ENCODE data around the gene MLN. TPM values are rescaled to one million over a fixed set of nuclear protein-coding genes. Genes with fewer than 3 reads are reported as not detected.

Gene MLN
- total RNA-seq, 2 experiments from 2014 or later = not detected

GRCh38 chr6:33820243-33820642 lies 16.4 kb upstream of the MLN start:
- Mint-ChIP-seq H3K9me3 (no peaks in the 10 kb centered on the region), H3K27ac (no peak overlapping the region), H3K27me3 (ENCODE audit: low read depth) (peaks cover 3% of the 10 kb centered on the region), H3K4me3 (no peak overlapping the region), H3K4me1 (ENCODE audit: low read depth) (no peaks in the 10 kb centered on the region), H3K36me3 (ENCODE audit: low read depth) (no peaks in the 10 kb centered on the region)
- intact Hi-C loops (cut with micrococcal nuclease) = no loop called here
- no peak for DNase-seq
- CTCF ChIA-PET = no interaction called here

GRCh38 chr6:33819021-33819420 lies 15.2 kb upstream of the MLN start:
- peaks cover 7% of the 10 kb centered on the region for H3K27me3 Mint-ChIP-seq (ENCODE audit: low read depth)
- CTCF ChIA-PET = interaction anchor here (0.8 kb wide), 1 partner anchor 76 kb away, joined by 3 read pairs; no protein-coding TSS in a partner anchor
- no peaks in the 10 kb centered on the region for H3K4me1 Mint-ChIP-seq (ENCODE audit: low read depth)
- intact Hi-C loops (cut with micrococcal nuclease) = no loop called here
- no peak for DNase-seq
- H3K36me3 Mint-ChIP-seq (ENCODE audit: low read depth) = no peaks in the 10 kb centered on the region
- H3K4me3 Mint-ChIP-seq = no peak overlapping the region
- no peak overlapping the region for H3K27ac Mint-ChIP-seq
- no peaks in the 10 kb centered on the region for H3K9me3 Mint-ChIP-seq

- Mint-ChIP-seq H3K4me1 (ENCODE audit: low read depth) (no peaks in the 10 kb centered on the region), H3K4me3 (no peak overlapping the region), H3K9me3 (no peaks in the 10 kb centered on the region), H3K36me3 (ENCODE audit: low read depth) (no peaks in the 10 kb centered on the region), H3K27me3 (ENCODE audit: low read depth) (peaks cover 10% of the 10 kb centered on the region), H3K27ac (no peak overlapping the region)
- CTCF ChIA-PET = no interaction called here
- intact Hi-C loops (cut with micrococcal nuclease) = no loop called here
- no peak for DNase-seq
Observed at GRCh38 chr6:33818293-33818692, 14.5 kb upstream of the MLN start.

GRCh38 chr6:33817489-33817888 lies 13.7 kb upstream of the MLN start:
- H3K27me3 Mint-ChIP-seq (ENCODE audit: low read depth) = peaks cover 13% of the 10 kb centered on the region
- intact Hi-C loops (cut with micrococcal nuclease) = no loop called here
- H3K4me1 Mint-ChIP-seq (ENCODE audit: low read depth) = no peaks in the 10 kb centered on the region
- H3K36me3 Mint-ChIP-seq (ENCODE audit: low read depth) = no peaks in the 10 kb centered on the region
- CTCF ChIA-PET = interaction anchor here (0.7 kb wide), 1 partner anchor 16 kb away, joined by 3 read pairs; no protein-coding TSS in a partner anchor
- no peak for DNase-seq
- H3K27ac Mint-ChIP-seq = no peak overlapping the region
- no peak overlapping the region for H3K4me3 Mint-ChIP-seq
- H3K9me3 Mint-ChIP-seq = no peaks in the 10 kb centered on the region

DNA sequence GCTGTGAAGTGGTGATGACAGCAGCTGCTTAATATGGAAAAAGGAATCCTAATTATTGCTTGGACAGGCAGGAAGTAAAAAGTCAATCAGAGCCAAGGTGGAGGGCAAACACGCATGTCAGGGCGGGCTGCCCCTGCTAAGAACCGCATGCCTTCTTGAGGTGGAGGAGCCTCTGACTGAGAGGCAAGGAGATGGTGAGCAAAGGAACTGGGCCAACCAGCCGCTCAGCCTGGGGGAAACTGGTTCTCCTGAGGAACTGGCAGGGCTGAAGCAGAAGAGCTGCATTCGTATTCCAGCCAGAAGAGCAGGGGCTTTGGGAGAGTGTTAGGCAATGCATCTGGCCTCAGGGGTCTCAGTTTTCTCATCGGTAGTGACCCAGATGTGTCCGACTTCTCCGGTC lies 13.1 kb upstream of the MLN start:
- Mint-ChIP-seq H3K4me1 (ENCODE audit: low read depth) (no peaks in the 10 kb centered on the region), H3K27me3 (ENCODE audit: low read depth) (peaks cover 18% of the 10 kb centered on the region), H3K36me3 (ENCODE audit: low read depth) (no peaks in the 10 kb centered on the region), H3K9me3 (no peaks in the 10 kb centered on the region), H3K4me3 (no peak overlapping the region), H3K27ac (no peak overlapping the region)
- CTCF ChIA-PET = no interaction called here
- DNase-seq = no peak
- intact Hi-C loops (cut with micrococcal nuclease) = no loop called here

DNA sequence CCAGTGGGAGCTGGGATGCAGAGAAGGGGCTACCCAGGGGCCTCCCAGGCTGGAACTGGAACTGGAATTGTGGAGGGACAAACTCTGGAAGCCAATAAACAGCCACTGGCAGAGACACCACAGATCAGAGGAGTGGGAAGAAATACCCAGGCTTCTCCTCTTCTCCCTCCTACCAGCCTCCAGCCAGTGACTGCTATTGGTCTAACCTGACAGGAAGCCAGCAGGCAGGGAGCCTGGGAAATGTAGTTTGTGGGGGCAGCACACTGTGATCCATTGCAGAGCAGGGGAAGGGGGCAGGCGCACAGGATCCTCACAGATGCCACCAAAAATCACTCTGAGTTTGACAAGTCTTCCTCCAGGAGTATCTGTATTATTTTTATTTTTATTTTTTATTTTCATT lies 12.1 kb upstream of the MLN start:
- no peak for DNase-seq
- intact Hi-C loops (cut with micrococcal nuclease) = no loop called here
- CTCF ChIA-PET = interaction anchor here (1.2 kb wide), 1 partner anchor 45 kb away, joined by 3 read pairs; no protein-coding TSS in a partner anchor
- Mint-ChIP-seq H3K27me3 (ENCODE audit: low read depth) (peaks cover 22% of the 10 kb centered on the region), H3K4me1 (ENCODE audit: low read depth) (no peaks in the 10 kb centered on the region), H3K36me3 (ENCODE audit: low read depth) (no peaks in the 10 kb centered on the region), H3K9me3 (no peaks in the 10 kb centered on the region), H3K4me3 (no peak overlapping the region), H3K27ac (no peak overlapping the region)

GRCh38 chr6:33813990-33814985 lies 10.5 kb upstream of the MLN start:
- no peaks in the 10 kb centered on the region for H3K4me1 Mint-ChIP-seq (ENCODE audit: low read depth)
- H3K4me3 Mint-ChIP-seq = no peak overlapping the region
- CTCF ChIA-PET = interaction anchor here (1.2 kb wide), 1 partner anchor 43 kb away, joined by 3 read pairs; no protein-coding TSS in a partner anchor
- no peak for DNase-seq
- H3K9me3 Mint-ChIP-seq = no peaks in the 10 kb centered on the region
- intact Hi-C loops (cut with micrococcal nuclease) = no loop called here
- H3K36me3 Mint-ChIP-seq (ENCODE audit: low read depth) = no peaks in the 10 kb centered on the region
- H3K27ac Mint-ChIP-seq = no peak overlapping the region
- peaks cover 29% of the 10 kb centered on the region for H3K27me3 Mint-ChIP-seq (ENCODE audit: low read depth)

DNA sequence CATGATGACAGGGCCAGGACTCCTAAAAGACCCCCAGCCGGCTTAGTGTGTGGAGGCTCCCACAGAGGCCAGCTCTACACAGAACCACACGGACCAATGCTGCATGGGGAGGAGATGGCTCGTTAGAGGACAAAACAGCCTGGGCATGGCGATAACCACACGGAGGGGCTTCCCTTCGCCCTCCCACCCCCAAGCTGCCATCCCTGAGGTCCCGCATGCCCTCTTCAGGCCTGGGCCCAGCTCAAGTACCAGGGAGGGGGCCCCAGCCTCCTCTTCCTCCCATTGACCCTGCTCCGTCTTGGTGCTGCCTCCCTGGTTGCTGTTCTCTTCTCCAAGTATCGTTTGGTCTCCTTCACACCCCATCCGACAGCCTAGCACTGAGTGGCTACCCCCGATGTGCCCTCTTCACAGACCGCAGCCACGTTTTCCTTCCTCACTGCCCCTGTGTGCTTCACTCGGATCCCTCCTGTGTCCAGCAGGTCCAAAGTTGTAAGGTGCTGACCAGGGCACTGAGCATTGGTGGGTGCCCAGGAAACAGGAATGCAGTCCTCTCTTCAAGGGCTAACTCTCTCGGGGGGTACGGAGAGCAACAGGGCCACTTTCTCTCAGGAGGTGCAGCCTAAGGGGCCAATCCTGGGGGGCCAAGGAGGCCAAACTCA lies 9.6 kb upstream of the MLN start:
- Mint-ChIP-seq H3K36me3 (ENCODE audit: low read depth) (no peaks in the 10 kb centered on the region), H3K4me1 (ENCODE audit: low read depth) (peaks cover under 1% of the 10 kb centered on the region), H3K4me3 (no peak overlapping the region), H3K27ac (no peak overlapping the region), H3K27me3 (ENCODE audit: low read depth) (peaks cover 31% of the 10 kb centered on the region), H3K9me3 (no peaks in the 10 kb centered on the region)
- intact Hi-C loops (cut with micrococcal nuclease) = no loop called here
- no peak for DNase-seq
- CTCF ChIA-PET = no interaction called here

- no peaks in the 10 kb centered on the region for H3K36me3 Mint-ChIP-seq (ENCODE audit: low read depth)
- H3K9me3 Mint-ChIP-seq = no peaks in the 10 kb centered on the region
- H3K27me3 Mint-ChIP-seq (ENCODE audit: low read depth) = peaks cover 36% of the 10 kb centered on the region
- H3K4me3 Mint-ChIP-seq = no peak overlapping the region
- CTCF ChIA-PET = no interaction called here
- H3K27ac Mint-ChIP-seq = no peak overlapping the region
- intact Hi-C loops (cut with micrococcal nuclease) = no loop called here
- DNase-seq = peak; percentile 57
- peaks cover 7% of the 10 kb centered on the region for H3K4me1 Mint-ChIP-seq (ENCODE audit: low read depth)
Observed at GRCh38 chr6:33812669-33813068, 8.9 kb upstream of the MLN start.

DNA sequence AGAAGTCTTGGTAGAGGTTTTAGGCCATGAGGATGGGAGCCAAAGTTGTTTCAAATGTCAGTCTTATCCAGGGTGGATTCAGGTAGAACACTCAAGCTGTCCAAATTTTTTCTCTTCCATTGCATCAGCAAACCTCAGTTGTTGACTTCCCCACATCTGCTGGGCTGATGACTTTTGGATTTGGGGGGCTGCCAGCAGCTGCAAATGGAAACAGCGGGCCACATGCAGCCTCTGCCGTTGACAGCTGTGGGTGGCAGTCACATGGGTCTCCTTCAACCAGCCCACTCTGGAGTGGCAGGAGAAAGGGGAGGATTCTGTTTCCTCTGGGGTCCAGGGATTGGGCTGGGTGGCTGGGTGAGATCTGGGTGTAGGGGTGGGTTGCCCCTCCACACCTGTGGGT lies 5.8 kb upstream of the MLN start:
- no peak for DNase-seq
- CTCF ChIA-PET = interaction anchor here (0.8 kb wide), 1 partner anchor 38 kb away, joined by 3 read pairs; no protein-coding TSS in a partner anchor
- Mint-ChIP-seq H3K27ac (no peak overlapping the region), H3K36me3 (ENCODE audit: low read depth) (no peaks in the 10 kb centered on the region), H3K4me3 (no peak overlapping the region), H3K4me1 (ENCODE audit: low read depth) (peaks cover 17% of the 10 kb centered on the region), H3K27me3 (ENCODE audit: low read depth) (peaks cover 32% of the 10 kb centered on the region), H3K9me3 (no peaks in the 10 kb centered on the region)
- intact Hi-C loops (cut with micrococcal nuclease) = no loop called here

DNA sequence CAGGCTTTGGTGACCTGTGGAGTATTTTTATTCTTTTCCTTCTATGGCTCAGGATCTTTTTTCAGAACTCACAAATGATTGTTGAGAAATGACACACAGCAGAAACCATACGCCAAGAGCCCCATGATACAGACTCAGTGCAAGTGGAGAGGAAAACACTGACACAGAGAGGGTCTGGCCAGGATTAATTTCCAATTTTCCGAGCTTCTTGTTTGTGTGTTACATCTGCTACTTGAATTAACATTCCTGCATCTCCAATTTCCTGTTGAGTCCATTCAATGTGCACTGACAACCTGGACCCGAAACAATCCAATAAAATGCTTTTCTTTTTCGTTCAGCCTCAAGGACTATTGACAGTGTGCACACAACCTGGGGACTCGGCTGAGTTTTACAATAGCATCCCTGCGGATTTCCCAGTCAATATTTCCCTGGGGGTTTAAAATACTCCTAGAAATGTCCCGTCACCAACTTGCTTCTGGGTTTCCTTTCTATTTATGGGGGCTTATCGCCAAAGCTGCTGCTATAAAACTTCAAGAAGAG lies 4.9 kb upstream of the MLN start:
- H3K27me3 Mint-ChIP-seq (ENCODE audit: low read depth) = peaks cover 30% of the 10 kb centered on the region
- intact Hi-C loops (cut with micrococcal nuclease) = no loop called here

GRCh38 chr6:33807606-33808005 lies 3.8 kb upstream of the MLN start:
- no peaks in the 10 kb centered on the region for H3K9me3 Mint-ChIP-seq
- no peaks in the 10 kb centered on the region for H3K36me3 Mint-ChIP-seq (ENCODE audit: low read depth)
- peaks cover 24% of the 10 kb centered on the region for H3K27me3 Mint-ChIP-seq (ENCODE audit: low read depth)
- H3K27ac Mint-ChIP-seq = no peak overlapping the region
- H3K4me3 Mint-ChIP-seq = no peak overlapping the region
- intact Hi-C loops (cut with micrococcal nuclease) = no loop called here
- H3K4me1 Mint-ChIP-seq (ENCODE audit: low read depth) = peaks cover 17% of the 10 kb centered on the region
- DNase-seq = no peak
- CTCF ChIA-PET = interaction anchor here (1.2 to 1.4 kb wide), 2 partner anchors 36 to 39 kb away, joined by 3 to 5 read pairs; no protein-coding TSS in a partner anchor

More for the DNA sequence above, 4.9 kb upstream of the MLN start:
- Mint-ChIP-seq H3K4me3 (no peak overlapping the region), H3K27ac (no peak overlapping the region), H3K36me3 (ENCODE audit: low read depth) (no peaks in the 10 kb centered on the region), H3K9me3 (no peaks in the 10 kb centered on the region), H3K4me1 (ENCODE audit: low read depth) (peaks cover 17% of the 10 kb centered on the region)
- DNase-seq = no peak
- CTCF ChIA-PET = no interaction called here
